HG03520 (cell line): Measurements from ENCODE around the gene MTFP1.

Experiments
- ATAC-seq: cut with Tn5 transposase; IDR thresholded peaks from one replicate; pipeline ENCODE4 v1.9.1; 2021; ENCODE audit warnings: mild to moderate bottlenecking, moderate library complexity; ENCODE audit not compliant: unreplicated experiment

MTFP1 gene, protein sequence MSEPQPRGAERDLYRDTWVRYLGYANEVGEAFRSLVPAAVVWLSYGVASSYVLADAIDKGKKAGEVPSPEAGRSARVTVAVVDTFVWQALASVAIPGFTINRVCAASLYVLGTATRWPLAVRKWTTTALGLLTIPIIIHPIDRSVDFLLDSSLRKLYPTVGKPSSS

DNA sequence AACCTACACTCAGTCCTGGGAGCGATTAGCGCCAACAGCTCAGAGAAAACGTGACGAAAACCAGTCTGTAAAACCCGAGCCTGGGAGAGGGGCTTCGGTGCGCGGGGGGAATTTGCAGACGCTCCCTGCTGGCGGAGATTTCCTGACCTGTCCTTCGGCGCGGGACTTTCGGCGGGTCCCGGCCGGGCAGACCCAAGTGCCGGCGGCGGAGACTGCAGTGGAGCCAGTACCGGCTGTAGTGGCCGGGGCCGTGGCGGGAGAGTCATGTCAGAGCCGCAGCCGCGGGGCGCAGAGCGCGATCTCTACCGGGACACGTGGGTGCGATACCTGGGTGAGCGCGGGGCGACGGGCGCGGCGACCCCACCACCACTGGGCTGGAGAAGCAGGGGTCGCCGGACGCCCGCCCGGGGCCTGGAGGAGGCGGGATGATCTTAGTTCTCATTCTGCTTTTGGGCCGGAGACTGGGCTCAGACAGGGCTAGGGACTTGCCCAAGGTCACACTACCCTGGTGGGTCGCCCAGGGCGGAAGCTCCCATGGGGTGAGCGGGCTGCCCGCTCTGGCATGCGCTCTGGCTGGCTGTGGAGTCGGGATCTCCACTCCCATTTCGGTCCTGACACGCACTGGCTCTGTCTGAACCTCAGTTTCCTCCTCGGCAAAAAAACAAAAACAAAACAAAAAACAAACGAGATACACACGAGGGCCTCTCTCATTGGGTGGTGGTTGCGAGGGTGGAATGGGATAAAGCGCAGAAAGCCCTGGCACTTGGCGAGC is at the start of gene MTFP1:
Gene MTFP1, plus strand, starts transcription at position 153 of the 772 bp plus-strand sequence. Its CDS starts 112 bp downstream, at position 265.
- ATAC-seq, result no peak

DNA sequence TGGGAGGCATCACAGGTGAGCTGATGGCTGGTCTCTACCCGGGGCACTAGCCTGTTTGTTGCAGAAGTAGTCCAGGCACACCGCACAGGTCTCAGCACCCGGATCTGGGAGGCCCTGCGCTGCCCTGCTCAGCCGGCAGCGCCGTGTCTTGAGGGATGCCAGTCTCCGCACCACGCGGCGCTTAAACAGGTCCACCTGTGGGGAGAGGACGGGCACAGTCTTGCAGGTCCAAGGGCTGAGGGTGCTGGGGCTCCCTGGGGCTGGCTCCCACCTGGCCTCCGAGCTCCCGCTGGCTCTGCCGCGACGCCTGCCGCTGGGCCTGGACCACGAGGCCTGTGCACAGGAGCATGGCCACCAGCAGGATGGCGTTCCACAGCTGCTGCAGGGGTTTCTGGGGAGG is 45.6 kb upstream of the MTFP1 start:
- no peak for ATAC-seq

DNA sequence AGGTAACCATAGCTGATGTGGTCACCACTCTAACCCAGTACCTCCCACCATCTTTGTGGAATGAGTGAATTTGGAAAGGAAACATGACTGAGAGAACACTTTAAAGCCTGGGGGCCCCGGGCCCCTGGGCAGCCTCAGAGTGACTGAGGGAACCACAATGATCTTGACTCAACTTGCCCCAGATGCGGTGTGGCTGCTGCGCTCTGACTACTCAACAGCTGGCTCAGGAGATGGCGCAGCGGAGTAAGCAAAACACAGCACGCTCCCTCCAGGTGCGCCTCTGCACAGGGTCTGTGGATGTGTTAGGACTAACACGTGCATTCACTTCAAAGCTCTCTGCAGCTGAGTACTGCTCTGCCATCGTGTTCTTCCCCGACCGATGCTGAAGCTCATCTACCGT is 44.3 kb upstream of the MTFP1 start:
- ATAC-seq, result no peak

DNA sequence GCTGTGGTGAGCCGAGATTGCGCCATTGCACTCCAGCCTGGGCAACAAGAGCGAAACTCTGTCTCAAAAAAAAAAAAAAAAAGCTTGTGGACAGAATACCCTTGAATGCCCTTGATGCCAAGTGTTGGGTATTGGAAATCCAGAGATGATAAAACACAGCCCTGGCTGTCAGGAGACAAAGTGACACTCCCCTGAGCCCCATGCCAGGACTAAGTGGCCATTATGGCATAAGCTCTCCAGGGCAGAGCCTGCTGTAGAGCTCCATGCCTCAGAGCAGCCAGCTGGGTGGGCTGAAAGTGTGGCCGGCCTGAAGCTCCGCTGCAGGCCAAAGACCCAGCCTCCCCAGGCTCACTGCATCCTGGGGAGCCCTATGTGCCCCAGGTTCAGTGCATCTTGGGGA is 43.2 kb upstream of the MTFP1 start:
- no peak for ATAC-seq

DNA sequence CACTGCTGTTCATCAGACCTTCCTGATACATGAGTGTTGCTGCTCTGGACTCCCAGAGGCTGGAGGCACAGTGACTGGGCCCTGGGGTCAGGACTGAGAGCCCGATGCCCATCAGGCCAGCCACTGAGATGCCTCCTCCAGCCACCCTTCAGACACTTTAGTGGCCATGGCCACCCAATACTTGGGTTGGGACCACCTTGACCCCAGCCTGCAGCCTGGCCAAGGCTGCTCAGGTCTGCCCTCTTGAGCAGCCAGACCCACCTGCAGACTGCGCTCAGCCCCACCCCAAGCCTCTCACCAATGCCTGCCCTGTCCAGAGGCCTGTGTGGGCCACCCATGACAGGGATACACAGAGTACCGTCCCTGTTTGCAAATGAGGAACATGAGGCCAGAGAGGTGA is 42.5 kb upstream of the MTFP1 start:
- ATAC-seq, result no peak

DNA sequence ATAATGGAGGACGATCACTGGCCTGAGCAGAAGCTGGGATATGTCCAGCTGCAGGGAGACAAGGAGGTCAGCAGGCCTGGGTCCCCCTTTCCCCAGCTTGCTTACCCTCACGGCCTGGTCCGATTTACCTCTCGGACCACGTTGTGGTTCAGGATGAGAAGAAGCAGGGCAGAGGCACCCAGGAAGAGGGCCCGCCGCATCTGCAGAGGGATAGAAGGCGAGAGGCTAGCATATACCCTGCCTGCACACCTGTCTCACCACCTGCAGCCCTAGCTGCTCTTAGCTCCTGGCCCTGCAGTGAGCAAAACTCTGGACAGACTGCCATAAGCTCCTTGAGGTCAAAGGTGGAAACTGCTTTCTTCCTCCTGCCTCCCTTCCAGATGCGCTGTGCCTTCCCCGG is 39.6 kb upstream of the MTFP1 start:
- no peak for ATAC-seq

DNA sequence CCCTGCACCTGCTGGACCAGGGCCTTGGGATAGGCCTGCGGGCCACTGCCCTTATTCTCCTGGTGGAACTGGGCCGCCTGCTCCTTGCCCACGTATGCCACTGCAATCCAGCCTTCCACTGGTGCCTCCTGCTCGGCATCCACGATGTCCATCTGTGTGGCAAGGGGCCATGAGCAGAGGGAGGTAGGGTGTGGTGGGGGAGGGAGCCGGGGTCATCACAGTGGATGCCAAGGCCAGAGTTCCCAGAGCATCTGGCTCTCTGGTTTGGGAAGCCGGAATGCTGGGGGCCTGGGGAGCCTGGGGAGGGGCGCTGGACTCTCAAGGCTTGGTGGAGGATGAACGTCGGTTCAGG is 39.0 kb upstream of the MTFP1 start:
- ATAC-seq, result no peak

DNA sequence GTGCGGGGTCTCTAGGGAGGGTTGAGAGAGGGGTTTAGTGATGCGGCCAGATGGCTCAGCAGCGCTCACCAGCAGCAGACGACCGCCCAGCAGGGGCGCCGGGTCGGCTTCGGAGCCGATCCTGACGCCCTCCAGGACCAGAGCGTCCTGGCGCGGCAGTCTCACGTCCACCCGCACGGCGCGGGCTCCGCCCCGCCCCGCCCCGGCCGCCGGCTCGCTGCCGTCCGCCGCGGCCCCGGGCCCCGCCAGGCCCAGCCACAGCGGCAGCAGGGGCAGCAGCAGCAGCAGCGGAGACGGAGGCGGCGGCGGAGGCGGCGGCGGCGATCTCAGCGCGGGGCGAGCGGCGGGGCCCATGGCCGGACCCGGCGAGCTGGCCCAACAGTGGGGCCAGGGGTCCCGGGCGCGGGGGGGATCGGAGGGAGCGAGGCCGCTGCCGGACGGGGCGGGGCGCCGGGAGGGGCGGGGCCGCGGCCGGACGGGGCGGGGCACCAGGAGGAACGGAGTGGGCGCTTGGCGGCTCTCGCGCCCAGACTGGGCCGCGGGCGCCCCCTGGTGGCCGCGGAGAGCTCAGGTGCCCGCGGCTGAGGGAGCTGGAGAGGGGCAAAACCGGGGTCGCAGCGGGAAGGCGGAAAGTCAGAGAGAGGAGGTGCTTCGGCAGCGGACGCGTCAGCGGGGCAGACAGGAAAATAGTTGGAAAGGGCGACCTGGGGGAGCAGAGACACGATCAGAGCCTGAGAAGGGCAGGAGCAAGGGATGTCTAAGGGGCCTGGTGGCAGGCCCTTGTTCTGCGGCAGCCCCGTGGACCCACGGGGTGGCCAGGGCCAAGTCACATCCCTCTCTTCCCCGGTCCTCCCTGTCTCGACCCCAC is 38.4 kb upstream of the MTFP1 start, which contains the start of gene RNF215:
Gene RNF215, minus strand, starts transcription at position 452 of the 868 bp plus-strand sequence. Its CDS starts 98 bp downstream, at position 354.
- ATAC-seq, result peak; percentile 59

DNA sequence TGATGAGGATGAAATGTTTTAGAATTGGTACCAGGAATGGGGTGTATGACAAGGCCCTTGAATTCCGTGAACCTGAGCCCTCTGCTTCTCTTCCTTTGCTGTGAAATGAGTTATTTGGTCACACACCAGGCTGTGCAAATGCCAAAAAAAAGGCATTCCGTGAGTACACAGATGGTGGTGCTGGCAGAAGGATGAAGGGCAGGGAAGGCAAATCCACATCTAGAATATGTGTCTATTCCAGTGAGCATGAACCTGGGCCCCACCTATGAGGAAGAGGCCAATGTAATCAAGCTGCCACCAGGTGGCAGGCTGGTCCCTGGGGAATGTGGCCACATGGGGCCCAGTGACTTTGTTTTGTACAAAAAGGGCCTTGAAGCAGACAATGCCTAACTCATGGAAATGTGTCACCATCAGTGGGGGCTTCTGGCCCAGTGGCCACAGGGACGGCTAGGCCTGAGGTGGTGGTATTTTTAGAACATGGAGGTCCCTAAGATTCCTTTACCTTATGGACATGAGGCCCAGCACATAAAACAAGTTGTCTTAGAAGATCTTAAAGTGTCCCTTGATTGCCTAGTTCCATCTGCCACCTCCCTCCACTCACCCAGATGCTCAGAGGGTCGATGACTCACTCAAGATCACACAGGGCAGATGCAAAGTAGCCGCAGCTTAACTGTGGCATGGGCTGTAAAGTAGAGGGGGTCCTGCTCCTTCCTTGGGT is 34.4 kb upstream of the MTFP1 start:
- ATAC-seq, result no peak

DNA sequence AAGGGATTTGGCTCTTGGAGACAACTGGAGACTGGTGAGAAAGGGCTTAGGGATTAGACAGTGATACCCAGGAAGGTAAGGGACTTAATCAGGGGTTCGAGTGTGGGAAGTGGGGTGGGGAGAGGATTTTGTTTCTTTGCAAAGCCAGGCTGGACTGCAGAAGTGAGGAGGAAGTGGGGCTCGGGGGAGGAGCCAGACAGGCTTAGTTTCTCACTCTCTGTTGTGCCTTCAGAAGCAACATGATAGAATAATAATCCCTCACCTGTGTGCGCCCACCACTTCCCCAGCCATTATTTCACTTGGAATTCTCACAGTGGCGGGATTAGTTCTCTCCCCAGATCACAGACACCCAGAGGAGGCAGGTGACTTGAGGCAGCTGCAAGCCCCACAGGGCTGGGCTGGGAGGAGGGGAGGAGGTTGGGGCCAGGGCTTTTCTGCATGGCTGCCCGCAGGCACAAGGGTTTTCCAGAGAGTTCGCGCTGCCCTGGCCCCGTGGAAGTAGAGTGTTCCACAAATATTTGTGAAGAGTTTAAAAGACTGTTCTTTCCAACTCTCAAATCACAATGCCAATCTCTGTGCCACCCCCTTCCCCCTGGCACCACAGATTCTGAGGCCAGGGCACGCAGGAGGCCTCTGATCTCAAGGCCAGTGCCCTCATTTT is 32.8 kb upstream of the MTFP1 start:
- no peak for ATAC-seq

DNA sequence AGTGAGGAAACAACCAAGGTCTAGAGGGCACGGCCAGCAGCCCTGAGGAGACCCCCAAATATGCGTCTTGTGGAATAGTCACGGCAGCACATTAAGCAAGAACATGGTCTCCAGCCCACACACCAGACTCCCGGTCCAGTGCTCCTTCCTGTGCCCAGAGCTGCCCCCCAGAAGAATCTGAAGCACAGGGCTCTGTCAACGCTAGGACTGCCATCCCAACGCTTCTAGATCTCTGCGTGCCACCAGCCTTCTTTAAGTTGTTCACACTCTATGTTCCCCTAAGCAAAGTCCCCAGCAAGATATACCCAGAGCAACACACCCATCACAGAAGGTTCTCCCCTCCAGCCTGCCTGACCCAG is 32.3 kb upstream of the MTFP1 start:
- ATAC-seq, result no peak

DNA sequence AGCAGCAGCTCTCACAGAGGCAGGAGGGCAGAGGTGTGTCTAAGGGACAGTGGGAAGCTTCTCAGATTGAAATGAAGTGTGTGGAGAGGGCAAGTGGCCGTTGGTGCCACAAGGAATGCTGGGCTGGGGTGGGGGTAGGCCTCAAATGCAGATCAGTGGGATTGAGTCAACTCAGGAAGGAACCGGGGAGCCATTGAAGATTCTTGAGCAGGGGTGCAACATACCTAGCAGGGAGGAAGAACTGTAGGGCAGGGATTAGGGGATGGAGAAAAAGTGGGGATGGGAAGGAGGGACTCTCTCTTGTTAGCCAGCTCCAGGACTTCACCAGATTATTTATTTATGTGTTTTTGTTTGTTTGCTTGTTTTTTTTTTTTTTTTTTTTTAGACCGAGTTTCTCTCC is 31.7 kb upstream of the MTFP1 start:
- no peak for ATAC-seq

DNA sequence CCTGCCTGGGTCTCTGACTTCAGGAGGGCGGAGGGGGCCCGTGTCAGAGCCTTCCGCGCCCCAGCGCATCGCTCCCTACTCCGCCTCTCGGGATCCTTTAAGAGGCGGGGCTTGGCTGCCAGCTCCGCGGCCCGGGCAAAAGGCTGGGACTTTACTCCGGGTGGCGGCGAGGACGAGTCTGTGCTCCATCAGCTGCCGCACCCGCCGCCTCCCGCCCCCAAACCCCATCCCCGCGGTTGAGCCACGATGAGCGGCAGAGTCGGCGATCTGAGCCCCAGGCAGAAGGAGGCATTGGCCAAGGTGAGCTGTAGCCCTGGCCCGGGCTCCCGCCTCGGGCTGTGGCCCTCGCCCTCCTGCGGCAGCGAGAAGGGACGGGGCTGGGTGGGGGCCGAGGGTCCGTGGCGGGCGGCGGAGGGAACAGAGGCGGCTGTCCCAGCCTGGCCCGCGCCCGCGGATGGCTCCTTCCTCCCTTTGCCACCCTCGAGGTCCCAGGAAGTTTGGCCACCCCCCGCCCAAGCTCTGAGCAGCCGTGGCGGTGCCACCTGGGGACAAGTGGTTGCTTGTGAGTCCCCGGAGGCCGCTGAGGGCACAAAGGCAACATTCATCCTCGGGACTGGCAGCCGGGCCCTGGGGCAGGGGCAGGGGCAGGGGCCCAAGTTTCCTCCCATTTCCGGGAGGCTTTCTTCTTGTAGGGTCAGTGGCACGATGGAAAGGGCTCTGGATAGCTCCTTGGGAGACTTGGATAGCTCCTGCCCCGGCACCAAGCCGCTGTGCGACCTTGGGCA is 28.5 kb upstream of the MTFP1 start, which contains the start of gene SEC14L2:
Gene SEC14L2, plus strand, starts transcription at position 148 of the 785 bp plus-strand sequence. Its CDS starts 99 bp downstream, at position 247.
- ATAC-seq, result no peak

DNA sequence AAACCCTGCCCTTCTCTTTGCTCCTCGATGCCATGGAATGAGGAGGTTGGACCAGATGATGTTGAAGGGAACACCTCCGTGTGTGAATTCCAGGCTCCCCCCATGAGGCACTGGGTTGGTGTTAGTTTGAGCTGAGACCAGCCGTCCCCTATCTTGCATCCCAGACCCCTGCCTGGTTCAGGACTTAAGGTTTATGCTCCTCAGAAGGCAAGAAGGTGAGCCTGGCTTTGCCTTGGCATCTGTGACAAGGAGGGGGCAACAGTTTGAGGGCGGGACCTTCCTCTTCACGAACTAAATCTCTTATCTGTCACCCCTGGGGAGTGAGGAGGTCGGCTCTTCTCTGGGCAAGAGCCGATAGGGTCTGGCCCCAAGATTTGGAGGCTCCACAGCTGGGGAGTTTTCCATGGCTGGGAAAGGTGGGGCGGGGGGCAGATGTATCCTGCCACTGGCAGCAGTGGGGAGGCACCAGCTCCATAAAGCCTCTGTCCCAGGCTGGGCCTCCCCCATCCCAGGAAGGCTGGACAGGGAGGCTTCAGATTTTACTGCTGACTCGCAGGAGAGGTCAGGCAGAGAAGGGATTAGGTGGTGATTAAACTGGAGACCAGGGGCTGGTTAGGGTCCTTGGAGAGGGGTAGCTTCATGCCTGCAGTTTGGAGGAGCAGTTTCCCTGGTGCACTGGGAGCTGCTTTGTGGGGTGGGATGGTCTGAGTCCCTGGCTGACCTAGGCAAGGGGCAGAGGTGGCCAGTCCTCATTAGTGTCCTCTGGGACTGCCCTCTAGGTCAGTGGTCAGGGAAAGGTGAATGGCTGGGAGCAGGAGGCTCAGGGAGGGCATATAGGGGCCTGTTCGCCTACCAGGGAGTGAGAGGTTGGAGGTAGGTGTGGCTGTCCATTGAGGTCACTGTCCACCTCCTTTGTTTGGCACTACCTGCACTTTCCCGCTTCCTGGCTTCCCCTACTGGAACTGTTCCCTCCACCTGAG is 27.6 kb upstream of the MTFP1 start:
- no peak for ATAC-seq

DNA sequence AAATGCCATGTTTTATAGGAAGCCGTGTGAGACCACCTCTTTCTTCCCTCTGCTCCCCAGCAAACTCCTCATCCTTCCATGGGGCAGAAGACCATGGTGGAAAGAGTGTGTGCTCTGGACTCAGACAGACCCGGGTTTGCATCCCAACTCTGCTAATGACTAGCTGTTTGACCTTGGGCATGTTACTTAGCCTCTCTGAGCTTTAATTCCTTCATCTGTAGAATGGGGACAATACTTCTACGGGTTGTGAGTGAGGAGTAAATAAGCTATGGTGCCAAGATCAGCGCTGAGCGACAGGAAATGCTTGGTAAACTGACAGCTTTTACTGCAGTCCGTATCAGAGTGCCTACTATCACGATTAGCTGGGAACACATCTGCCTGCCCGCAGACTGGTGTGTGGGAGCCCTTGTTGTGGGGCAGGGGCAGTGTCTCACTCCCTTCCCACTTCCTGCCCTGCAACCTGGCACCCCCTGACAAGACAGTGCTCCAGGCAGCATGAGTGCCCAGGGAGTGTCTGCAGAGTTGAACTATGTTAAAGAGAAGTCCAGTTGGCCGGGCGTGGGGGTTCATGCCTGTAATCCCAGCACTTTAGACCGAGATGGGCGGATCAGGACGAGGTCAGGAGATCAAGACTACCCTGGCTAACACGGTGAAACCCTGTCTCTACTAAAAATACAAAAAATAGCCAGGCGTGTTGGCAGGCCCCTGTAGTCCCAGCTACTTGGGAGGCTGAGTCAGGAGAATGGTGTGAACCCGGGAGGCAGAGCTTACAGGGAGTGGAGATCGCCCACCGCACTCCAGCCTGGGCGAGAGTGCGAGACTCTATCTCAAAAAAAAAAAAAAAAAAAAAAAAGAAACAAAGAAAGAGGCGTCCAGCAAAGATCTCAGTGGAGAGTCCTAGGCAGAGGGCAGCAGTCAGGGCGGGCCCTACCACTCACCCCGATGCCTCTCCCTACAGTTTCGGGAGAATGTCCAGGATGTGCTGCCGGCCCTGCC is 26.6 kb upstream of the MTFP1 start:
- ATAC-seq, result no peak

DNA sequence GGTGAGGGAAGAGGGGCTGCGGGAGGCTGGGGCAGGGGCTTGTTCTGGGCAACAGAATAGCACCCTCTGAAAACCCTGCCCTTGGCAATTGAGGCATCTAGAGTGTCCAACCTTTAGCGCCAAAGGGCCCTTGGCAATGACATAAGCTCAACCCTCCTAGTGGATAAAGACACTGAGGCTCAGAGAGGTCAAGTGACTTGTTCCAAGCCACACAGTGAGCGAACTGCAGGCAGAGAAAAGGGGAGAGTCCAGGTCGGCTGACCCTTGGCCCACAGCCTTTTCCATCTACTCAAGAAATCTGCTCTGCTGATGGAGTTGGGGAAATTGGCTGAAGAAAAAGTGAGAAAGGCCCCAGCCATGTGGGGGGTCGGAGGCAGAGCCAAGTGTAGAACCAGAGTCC is 25.9 kb upstream of the MTFP1 start:
- ATAC-seq, result no peak

DNA sequence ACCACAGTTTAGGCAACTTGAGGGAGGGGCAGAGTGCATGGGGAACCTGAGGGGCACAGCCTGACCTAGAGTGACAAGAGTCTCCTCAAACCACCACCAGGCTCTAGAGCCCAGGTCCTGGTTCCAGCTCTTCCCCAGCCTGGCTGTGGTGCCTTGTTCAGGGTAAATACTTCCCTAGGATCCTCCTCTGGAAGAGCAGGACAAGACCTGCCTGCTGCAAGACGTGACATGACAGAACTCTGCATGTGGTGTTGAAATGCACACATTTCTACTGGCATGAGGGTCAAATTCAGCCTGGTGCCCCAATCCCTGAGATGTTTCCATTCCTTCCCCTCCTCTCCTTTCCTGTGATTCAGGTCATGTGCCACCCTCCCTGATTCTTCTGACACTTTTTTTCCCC is 25.4 kb upstream of the MTFP1 start:
- ATAC-seq, result no peak
